ENCODE data around the gene SMU1.
A peak's percentile ranks its signal among the peaks of the same experiment; 100 is the strongest.
"Not testable (repeated sequence)": the region's sequence is repeated elsewhere in the genome, so short reads cannot be mapped to it uniquely, and the experiment has no call there.

The SMU1 gene

DNA sequence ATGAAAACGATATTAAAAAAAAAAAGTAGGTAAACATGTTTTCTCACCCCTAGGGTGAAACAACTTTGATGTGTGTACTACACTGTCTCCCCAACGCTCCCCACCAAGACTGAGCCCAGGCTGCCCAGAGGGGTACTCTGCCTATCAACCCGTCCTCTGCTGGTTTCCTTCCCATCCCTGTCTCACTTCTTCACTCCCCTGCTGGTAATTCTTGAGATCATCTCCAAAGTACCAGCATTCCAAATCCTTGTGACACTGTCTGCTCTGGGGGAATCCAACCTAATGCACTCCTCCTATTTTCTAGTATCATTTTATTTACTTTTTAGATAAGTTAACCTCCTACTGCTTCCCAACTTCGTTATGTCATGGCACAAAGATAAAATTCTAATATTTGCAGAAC, 68.7 kb downstream of the SMU1 start:
- no peak for DNase-seq

DNA sequence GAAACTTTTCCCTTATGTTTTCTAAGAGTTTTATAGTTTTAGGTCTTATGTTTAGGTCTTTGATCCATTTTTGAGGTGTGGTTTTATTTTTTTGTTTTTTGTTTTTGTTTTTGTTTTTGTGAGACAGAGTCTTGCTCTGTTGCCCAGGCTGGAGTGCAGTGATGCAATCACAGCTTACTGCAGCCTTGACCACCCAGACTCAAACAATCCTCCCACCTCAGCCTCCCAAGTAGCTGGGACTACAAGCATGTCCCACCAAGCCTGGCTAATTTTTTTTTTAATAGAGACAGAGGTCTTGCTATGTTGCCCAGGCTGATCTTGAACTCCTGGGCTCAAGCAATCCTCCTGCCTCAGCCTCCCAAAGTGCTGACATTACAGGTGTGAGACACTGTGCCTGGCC, 71.1 kb downstream of the SMU1 start:
- DNase-seq, result not testable (repeated sequence)

- peak; percentile 52 for DNase-seq
These were observed 75.8 kb downstream of the SMU1 start for GRCh38 chr9:33000682-33001055.

GRCh38 chr9:32992595-32993238, 83.8 kb downstream of the SMU1 start:
- DNase-seq, result no peak

GRCh38 chr9:32991897-32992594, 84.4 kb downstream of the SMU1 start:
- DNase-seq, result no peak
